ENCODE data around the gene DDX24.
A peak's percentile ranks its signal among the peaks of the same experiment; 100 is the strongest.
"Not testable (repeated sequence)": the region's sequence is repeated elsewhere in the genome, so short reads cannot be mapped to it uniquely, and the experiment has no call there.

DDX24 gene

GRCh38 chr14:94077823-94078222 lies 3.2 kb downstream of the DDX24 start:
- DNase-seq = no peak

DNA sequence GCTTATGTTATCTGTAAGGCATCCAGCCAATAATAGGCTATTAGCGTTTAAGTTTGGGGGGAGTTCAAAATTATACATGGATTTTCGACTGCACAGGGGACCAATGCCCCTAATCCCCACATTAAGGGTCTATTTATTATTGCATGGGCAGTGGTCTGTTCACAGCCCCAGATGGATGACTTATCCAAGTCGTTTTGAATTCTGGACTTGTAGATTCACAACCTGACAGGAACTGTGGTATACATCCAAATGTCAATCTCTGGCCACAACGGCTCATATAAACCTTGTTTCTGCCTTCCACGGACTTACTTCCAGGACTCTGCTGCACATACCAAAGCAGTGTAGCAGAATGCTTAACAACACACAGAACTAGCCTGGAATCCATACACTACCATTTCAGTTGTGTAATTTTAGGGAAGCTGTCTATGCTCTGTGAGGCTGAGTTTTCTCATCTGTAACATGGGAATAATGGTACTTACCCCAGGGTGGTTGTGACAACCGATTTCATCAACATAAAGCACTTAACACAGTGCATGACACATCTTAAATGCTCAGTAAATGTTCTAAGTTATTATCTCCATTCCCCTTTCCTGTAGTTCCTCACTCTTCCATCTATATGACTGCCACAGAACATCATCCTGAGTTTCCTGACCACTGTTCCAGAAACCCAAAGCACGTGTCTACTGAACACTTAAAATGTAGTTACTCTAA lies 3.7 kb downstream of the DDX24 start:
- no peak for DNase-seq

DNA sequence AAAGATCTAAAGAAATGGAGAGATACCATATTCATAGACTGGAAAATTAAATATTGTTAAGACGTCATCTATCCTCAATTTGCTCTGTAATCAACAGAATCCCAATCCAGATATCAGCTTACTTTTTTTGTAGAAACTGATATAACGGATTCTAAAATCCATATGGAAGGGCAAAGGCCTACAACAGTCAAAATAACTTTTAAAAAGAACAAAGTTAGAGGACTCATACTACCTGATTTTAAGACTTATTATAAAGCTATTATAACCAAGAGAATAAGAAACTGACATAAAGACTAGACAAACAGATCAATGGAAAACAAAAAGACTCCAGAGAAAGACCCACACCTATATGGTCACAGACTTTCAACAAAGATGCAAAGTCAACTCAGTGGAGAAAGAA lies 6.0 kb downstream of the DDX24 start:
- DNase-seq = no peak

- DNase-seq = no peak
Observed at GRCh38 chr14:94074534-94074933, 6.5 kb downstream of the DDX24 start.

DNA sequence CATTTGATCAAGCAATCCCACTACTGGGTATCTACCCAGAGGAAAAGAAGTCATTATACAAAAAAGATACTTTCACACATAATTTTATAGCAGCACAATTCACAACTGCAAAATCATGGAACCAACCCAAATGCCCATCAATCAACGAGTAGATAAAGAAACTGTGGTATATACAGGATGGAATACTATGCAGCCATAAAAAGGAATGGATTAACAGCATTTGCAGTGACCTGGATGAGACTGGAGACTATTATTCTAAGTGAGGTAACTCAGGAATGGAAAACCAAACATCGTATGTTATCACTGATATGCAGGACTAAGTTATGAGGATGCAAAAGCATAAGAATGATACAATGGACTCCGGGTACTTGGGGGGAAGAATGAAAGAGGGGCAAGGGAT lies 8.9 kb downstream of the DDX24 start:
- DNase-seq = not testable (repeated sequence)

- DNase-seq = no peak
Observed at GRCh38 chr14:94066089-94066676, 14.8 kb downstream of the DDX24 start.

DNA sequence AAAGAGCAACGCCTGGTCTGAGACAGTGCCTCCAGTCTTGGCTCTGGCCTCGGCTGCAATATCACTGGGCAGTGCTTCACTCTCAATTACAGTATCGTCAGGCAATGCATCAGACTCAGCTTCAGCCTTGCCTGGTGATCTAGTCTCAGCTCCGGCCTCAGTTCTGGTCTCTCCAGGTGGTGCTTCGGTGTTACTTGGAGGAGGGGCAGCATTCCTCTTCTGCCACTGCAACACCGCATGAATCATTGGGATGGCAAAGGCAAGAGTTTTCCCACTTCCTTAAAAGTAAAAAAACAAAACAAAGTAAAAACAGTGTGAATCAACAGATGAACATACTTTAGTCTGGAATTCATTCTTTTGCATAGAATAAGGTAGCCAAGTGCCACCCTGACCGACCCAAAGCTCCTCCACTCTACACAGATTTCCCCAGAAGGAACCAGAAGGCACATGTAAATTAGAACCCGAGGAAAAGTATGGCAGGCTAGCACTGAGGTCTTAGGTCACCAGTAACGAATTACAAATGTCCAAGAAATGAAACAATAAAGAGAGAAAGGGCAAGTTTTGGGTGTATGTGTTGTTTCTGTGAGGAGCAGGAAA lies 18.6 kb downstream of the DDX24 start:
- no peak for DNase-seq

DNA sequence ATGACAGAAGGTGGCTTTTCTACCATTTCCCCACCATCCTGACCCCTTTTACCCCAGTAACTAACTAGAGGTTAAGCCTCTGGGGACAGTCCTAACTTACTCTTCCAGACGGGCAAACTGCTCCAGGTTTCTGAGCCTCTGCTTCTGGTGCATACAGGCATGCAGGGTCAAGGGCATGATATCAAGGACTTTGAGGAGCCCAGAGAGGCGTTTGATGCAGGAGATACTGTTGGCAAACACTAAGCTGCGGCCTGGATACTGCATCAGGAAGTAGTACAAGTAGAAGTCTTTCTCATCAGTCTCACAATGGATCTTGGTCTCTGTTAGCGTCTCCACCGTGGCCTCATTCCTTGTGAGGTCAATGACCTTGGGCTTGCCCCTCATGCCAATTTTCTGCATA lies 21.0 kb downstream of the DDX24 start:
- DNase-seq = no peak

DNA sequence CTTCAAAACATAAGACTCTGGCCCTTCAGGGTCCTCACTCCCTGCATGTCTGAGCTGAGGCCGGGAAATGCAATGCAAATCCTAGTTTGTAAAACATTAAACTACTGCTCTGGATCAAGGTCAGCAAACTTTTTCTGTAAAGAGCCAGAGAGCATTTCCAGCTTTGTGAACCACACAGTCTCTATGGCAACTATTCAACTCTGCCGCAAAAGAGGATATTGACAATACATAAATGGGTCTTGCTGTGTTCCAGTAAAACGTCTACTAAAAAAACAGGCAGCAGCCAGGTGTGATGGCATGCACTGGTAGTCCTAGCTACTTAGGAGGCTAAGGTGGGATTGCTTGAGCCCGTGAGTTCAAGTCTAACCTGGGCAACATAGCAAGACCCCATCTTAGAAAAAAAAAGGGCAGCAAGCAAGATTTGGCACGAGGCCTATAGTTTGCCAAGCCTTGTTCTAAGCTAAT lies 22.3 kb downstream of the DDX24 start:
- no peak for DNase-seq

DNA sequence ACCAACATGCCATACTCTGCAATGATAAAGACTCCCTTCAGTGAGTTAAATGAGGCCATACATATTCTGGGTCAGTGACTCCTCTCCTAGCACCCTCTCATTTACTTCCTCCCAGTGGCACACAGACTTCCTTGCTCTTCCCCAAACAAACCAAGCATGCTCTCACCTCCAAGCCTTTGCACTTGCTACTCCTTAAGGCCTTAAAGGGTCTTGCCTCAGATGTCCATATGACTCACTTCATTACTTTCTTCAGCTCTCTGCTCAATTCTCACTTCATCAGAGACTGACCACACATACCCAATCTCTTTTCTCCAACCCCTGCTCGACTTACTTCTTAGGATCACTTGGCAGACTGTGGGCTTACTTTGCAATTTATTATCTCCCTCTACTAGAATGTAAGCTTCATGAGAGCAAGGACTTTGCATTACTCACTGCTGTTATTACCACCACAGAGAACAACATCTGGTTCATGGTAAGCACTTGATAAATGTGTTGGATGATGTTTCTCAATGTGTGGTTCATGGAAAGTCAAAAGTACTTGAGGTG lies 22.8 kb downstream of the DDX24 start:
- no peak for DNase-seq

DNA sequence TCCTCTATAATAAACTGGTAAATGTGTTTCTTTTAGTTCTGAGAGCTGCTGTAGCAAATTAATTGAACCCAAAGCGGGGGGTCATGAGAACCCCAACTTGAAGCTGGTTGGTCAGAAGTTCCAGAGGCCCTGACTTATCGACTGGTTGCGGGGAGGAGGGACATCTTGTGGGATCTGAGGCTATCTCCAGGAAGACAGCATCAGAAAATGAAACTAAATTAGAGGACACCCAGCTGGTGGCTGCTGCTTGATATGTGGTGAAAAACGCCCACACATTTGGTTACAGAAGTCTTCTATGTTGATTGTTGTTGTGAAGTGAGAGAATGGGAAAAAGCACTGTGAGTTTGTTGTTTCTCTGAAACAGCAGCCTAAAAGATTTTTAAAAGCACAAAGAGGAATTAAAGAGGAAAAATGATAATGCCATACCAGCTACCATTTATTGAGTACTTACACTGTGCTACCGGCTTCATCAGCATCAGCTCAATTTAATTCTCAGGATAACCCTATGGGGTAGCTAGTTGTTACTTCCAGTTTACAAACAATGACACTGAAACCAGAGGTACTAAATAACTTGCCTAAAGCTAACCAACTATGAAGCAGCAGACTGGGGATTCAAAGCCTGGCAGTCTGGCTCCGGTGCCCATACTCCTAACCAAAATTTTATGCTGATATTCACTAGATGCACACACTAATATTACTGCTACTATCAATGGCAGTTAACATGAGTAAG lies 24.3 kb downstream of the DDX24 start:
- peak; percentile 30 for DNase-seq

DNA sequence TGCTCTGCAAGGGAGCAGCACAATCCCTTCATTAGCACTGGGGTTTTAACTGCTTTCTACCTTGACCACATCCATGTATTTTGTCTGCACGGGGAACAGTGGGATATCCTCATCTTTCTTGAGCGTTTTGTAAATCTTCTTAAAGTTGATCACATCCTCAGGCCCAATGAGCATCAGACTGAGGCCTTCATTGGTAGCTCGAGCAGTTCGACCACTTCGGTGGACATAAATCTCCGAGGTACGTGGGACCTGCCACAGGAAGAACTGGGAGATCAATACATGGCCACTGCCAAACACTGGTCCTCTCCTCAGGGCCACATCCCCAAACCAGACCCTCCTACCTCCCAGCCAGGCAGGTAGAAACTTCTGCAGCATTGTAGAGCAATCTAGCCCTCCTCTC lies 26.1 kb downstream of the DDX24 start:
- DNase-seq = no peak

DNA sequence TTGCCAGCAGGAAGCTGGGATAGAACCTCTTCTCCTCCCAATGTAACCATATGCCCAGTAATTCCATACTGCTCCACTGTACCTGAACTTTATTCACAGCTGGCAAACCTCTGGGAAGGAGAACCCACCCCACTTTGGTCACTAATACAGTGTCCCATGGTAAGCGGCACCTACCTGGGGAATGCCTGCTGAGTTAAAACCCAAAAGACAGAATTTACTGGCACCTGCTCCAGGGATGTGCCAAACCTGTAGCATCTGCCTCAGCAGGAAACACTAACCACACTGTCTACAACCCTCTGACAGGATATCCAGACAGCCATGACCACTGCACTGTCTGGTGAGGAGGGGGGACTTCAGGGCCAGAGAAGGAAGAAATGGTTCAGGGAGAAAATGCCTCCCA lies 26.6 kb downstream of the DDX24 start:
- DNase-seq = no peak

DNA sequence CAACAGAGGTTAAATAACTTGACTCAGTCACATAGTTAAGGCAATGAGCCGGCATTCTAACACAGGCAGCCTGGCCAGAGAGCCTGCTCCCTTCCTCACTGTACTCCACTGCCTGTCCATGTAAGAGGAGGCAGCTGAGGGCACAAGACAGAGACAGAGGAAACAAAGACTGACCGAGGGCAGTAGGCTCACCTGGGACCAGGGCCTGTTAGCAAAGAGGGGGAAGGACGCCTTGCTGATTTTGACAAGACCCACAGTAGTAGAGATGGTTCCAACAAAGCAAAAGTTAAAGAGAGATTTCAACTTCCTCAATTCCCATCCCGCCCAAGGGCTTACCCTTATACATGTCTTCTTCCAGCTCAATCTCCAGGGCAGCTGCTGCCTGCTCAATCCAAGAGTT lies 28.3 kb downstream of the DDX24 start:
- no peak for DNase-seq

DNA sequence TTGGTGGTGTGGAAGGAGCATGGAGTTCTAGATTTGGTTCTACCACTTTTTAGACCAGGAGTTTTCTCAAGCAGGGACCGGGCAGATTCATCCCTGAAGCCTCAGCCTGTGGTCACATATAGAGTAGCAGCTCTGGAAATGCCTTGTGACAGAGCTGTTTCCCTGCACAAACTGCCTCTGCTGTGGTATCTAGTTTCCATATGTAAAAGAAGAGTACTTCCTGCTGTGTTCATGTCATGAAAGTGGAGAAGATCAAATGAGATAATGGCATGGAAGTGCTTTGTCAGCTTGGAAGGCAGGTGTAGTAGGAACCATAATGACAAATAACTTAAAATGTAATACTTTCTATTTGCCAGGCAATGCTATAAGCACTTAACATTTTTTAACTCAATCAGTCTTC lies 28.8 kb downstream of the DDX24 start:
- no peak for DNase-seq

- no peak for DNase-seq
Observed at GRCh38 chr14:94051779-94052178, 29.2 kb downstream of the DDX24 start.

GRCh38 chr14:94051115-94051514 lies 29.9 kb downstream of the DDX24 start:
- no peak for DNase-seq

DNA sequence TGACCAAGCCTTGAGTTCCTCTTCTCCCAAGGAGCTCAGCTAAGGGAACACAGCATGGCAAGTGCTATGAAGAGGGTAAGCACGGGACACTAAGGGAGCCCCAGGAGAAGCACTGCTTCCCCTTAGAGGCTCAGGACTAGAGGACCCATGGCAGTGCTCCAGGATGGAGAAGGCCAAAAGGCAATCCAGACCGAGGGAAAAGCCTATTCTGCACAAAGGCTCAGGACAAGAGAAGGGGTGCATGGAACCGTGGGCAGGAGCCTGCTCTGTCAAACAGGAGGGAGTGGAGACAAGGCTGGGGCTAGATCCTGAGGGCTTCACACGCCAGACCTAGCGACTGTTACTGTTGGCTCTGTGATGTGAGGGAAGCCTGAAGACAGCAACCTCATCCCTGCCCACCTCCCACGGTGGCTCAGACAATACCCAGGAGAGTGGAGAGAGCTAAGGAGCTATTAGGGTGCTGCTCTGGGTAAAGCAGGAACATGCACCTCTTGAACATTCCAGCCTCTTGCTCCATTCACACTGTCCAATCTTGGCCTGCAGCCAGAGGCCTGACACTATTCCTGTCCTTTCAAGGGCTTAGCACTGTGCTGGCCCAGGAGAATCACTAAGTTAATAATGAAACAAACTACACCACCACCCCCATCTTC lies 30.6 kb downstream of the DDX24 start:
- no peak for DNase-seq

DNA sequence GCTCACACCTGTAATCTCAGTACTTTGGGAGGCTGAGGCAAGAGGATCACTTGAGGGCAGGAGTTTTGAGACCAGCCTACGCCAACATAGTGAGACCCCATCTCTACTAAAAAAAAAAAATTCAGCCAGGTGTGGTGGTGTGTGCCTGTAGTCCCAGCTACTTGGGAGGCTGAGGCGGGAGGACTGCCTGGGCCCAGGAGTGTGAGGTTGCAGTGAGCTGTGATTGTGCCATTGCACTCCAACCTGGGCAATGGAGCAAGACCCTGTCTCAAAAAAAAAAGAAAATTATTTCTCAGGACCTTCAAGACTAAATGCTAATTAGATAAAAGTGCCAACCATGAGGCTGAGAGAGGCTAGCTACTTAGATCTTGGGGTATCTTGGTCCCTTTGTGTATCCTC lies 31.4 kb downstream of the DDX24 start:
- no peak for DNase-seq

- DNase-seq = no peak
Observed at GRCh38 chr14:94048691-94049624, 32.0 kb downstream of the DDX24 start.

GRCh38 chr14:94047581-94047980 lies 33.4 kb downstream of the DDX24 start:
- DNase-seq = no peak

Measured in activated naive CD4-positive, alpha-beta T cell treated with Interleukin-2 at 50 U/mL for 16 hours (primary cell).